ENCODE measurements around the gene KCNAB1.
A peak's percentile ranks its signal among the peaks of the same experiment; 100 is the strongest.

KCNAB1 gene

DNA sequence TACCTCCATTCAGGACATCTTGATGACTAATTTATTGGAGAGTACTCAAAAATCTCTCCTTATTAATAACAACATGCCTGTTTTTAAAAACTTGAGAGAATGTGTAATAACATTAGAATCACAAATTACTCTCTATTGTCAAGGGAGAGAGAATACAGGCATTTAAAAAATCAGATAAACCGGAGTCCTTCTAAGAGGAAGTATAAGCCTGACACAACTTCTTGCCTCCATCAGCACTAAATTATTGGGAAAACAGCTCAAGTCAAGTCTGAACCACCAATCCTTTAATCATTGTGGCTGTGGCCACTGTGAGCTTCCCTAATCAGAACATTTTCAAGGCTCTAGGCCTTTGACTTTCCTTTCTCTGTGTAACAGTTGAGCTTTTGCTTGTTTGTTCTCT is 396.6 kb downstream of the KCNAB1 start:
- peak; percentile 34 for DNase-seq

DNA sequence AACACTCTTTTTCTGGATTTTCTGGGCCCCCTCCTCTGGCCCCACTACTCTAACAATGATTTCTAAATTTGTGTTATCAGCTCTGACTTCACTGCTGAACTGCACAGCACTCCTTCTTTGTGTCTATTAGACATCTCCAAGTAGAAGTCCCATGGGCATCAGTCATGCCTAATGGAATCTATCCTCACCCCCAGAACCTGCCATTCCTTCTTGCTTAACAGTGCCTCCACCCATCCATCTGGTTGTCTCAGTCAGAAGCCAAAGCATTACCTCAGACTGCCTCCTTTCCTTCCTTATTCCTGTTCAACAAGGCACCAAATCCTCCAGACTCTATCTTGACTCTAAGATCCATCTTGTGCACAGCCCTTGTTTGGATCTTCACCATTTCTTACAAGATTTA is 398.3 kb downstream of the KCNAB1 start:
- DNase-seq, result no peak

DNA sequence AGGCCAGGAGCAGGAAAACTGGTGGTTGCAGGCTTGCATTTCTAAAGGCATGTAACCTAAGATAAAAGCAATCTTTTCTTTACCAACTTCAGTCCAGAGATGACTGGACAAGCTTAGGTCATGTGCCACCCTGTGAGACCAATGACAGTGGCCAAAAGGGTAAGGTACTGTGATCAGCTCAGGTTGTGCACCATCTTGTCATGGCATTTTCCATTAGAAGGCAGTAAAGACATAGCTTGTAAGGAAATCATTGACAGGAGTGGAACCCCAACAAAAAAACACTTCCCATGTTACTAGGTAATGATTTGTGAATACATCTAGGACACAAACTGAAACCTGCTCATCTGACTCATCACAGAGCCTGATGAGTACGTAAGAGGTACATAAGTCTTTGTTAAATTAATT is 399.4 kb downstream of the KCNAB1 start:
- DNase-seq, result no peak

DNA sequence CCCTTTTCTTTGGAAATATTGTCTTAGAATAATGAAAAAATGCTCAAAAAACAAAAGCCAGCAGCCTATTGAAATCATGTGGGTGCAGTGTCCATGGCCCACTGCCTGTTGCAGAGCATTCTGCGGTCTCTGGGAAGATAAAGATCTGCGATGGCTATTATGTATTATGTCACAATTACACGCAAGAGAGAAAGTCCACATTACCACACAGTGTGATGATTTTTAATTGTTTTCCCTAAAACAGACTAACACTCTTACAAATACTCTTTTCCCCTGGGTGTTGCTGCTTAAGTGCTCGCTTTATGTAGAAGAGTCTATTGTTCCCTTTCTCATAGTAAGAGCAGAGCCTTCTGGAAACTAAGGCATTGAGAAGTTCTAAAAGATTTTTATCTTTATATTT is 402.3 kb downstream of the KCNAB1 start:
- peak; percentile 7 for DNase-seq

DNA sequence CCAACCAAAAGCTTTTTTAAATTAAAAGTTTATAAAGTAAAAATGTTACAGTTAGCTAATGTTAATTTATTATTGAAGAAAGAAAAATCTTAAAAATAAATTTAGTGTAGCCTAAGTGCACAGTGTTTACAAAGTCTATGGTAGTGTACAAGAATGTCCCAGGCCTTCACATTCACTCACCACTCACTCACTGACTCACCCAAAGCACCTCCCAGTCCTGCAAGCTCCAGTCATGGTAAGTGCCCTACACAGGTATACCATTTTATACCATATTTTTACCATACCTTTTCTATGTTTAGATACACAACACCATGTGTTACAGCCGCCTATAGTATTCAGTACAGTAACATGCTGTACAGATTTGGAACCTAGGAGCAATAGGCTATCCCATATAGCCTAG is 405.4 kb downstream of the KCNAB1 start:
- no peak for DNase-seq

DNA sequence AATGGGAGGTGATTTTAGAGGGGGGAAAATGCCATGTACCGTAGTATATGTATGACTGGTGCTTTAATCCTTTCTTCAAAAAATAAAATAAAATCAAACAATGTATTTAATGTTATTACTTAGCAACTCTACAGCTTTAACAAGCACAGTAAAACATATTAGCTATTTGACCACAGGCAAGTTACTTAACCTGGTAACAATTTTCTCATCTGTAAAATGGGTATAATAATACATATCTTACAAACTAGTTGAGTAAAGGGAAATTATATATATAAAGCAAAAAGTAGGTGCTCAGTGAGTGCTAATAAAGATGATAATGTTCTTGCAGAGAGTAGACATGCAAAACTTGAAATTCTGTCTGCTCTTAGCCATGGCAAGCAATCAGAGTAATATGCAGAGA is 406.7 kb downstream of the KCNAB1 start:
- DNase-seq, result no peak

DNA sequence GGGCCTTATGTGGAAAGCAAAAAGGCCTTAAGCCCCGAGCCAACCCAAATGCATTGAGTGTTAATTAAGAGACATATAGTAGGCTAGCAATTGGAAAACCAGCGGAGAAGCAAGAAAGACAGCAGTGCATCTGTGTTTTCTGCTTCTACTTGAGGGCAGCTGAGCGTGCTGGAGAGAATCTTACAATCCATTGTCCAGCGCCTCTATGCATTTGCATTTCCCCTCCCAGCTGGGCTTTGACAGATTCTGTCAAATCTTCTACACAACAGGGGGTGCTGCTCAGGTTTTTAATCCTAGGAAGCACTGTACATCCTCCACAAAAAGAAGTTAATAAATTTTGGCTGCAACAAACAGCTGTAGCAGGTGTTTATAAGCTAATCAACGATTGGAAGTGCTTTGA is 410.6 kb downstream of the KCNAB1 start:
- DNase-seq, result no peak

DNA sequence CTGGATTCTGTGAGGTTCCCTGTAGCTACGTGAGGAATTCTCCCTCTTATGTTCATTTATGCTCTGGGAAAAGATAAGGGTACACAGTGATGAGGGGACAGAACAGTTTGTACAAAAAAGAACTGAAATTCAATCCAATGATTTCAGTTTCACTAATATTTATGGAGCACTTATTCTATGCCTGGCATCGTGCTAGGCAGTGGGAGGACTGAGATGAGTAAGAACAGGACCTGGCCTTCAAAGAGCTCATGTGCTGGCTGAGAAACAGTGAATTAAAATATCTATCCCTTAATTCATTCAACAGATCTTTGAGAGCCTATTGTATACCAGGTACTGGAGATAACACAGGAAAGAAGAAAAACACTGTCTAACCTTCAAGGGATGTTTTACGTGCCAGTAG is 412.4 kb downstream of the KCNAB1 start:
- no peak for DNase-seq

DNA sequence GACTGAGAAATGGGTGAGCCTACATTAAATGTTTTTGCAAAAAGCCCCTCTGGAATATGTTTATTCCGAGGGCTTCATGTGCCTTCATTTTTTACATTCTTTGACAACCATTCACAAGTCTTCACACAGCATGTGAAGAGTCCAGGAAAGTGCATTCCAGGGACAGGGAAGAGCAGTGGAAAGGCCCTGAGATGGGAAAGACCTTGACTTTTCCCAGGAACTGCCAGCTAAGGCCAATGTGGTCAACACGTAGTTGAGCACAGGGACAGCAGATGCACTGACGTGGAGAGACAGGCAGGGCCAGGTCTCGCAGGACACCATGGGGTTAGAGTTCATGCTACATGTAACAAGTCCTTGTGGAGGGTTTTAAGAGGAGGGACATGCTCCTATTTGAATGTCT is 412.8 kb downstream of the KCNAB1 start:
- no peak for DNase-seq

DNA sequence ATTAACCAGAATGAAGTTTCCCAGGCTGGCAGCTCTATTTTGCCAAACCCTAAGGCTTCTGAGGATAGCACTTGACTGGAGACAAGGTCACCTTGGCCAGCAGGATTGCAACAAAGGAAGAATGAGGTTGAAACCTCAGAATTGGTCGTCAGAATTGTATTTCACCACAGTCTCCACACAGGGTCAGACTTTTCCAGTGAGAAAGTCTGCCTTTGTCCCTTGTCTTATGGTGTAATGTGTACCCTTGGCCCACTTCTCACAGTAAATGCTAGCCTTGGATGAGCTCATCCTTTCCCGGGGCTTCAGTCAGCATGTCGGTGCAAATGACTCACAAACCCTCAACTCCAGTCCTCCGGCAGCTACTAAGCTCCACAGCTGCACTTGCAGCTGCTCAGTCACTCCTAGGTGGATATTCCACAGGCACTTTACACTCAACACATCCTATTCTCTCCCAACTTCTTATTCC is 414.8 kb downstream of the KCNAB1 start:
- peak; percentile 92 for DNase-seq

DNA sequence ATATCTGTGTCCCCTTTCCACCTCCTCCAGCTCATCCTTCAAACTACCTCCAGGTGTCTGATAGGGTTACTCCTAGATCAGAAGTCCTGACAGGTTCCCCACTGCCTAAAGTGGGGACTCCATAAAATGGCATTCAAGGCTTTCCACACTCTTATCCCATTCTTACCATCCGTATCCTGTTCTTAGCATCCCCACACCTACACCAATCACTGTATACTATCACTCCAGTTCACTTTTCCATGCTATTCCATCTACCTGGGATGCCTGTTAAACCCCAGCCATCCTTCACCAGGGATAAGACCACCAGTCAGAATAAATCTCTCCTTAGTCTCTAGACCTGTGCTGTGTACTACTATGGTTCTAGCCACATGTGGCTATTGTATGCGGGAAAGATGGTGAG is 415.4 kb downstream of the KCNAB1 start:
- DNase-seq, result no peak

DNA sequence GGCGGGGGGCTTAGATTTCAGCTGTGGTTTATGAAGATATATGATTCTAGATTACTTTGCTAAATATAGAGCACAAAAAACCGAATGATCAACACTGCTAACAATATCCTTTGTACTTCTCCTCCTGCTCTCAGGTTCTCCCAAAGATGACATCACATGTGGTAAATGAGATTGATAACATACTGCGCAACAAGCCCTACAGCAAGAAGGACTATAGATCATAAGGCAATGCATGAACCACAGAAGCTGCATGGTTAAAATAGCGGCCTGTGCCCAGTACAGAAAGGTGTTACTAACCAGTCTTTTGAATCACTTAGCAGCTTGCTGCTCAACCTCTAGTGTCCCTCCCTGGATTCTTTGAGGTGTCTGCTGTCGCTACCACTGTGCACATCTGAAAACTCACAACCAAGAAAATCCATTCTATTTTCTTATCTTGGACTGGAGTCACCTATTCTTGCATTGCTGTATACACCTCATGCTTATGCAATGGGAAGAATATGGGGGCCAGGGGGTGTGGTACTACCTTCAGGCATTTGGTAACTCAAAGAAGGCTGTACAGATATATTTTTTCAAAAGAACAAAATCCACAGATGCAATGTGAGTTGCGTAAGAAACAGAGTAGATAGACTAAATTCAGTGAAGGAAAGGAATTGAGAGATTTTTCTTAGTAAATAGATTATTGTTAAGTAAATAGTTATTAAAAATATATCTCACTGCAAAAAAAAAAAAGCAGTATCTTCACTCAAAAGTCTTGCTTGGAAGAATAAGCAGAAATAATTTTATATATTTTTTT is 416.3 kb downstream of the KCNAB1 start:
- DNase-seq, result peak; percentile 52

DNA sequence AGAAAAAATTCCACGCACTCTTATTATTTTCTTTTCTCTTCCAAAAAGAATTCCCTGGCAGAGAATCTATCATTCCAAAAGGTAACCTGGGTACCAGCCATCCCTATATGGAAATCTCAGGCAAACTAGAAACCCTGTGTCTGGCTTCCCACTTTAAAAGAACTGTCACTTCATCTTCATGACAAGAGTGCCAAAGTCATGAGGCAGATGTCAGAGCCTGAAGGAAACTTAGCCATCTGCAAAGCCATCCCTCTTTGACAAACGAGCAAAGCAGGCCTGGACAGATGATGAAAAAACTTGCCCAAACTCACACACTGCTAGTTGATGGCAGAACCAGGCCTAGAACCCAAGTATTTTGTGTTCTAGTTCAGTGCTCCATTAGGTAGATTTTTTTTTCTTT is 418.7 kb downstream of the KCNAB1 start:
- no peak for DNase-seq

DNA sequence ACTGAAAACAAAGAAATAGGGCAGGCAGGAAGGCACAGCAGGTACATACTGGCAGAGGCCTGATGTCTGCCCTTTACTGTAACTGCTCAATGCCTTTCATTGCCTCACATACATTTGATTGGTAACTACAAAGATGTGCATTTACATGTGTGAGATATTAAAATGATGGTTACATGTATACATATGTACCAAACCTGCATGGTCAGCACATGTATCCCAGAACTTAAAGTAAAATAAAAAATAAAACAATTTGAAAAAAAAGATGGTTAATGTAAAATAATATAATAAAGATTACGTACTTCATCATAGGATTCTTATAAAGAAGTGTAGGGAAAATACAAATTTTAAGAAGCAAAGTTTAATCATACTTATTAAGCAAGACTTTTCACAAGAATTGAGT is 419.4 kb downstream of the KCNAB1 start:
- DNase-seq, result no peak

DNA sequence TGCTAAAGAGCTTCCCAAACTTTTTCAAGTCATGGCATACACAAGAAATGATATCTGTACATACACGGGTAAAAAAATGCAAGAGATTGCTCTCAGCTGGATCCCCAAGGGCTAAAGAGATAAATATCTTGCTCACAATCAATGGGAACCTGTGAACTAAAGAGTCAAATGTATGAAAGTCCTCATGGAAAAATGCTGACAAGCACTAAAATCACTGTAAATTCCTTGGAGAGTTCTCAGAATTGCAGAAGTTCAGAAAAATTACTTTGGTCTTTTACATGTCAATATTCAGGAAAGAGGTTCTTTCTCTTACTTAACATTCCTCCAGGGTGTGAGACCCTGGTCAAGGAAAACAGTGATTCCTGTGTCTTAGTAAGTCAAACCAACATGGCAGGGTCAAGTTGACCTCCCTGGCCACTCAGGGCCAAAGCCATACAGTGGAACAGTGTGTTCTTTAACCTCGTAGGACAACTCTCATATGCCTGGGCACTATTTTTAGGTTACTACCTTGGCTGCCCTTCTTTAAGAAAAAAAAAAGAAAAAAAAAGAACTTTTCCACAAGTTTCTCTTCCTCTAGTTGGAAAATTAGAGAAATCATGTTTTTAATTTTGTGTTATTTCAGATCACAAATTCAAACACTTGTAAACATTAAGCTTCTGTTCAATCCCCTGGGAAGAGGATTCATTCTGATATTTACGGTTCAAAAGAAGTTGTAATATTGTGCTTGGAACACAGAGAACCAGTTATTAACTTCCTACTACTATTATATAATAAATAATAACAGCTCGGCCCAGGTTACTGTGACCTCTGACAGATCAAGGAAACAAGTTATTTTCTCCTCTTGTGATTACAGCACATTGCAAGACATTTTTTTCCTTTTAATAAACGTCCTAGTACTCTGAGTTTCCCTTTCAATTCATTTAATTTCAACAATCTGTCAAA is 422.0 kb downstream of the KCNAB1 start:
- no peak for DNase-seq

DNA sequence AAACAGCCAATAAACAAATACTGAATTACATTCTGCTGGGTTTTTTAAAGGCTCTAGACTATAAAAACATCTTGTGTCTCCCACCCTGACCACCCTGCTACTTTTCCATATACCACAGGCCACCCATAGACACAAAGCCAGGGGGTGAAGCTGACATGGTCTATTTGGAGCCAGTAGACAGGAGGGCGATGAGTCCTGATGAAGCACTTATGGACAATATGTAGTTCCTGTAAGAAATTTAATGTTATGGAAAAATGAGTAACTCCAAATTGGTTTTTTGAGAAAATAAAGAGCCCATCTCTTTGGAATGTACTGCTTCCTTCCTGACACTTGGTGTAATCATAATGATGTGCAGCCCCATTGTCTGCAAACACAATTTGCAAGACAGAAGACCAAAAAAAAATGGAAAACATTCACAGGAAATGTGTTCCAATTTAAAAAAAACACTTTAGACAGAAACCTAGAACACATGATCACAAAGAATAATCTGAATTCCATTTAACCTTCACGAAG is 422.7 kb downstream of the KCNAB1 start:
- no peak for DNase-seq

DNA sequence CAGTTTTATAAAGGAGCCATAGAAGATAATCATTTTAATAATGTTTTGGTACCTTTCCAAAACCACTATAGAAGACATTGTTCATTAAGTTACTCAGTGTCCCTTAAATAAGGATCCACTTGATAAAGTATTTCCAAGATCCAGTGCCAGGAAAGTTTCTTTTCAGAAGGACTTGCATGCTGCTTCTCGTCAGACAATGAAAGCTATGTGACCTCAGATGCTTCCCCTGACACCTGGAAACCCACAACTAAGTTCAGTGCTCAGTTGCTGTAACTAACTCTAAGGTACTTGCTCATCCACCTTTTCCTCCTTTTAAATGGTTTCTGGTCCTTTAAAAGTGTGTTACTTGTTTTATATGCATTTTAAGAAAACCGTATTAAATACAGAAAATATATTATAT is 427.3 kb downstream of the KCNAB1 start:
- DNase-seq, result no peak

DNA sequence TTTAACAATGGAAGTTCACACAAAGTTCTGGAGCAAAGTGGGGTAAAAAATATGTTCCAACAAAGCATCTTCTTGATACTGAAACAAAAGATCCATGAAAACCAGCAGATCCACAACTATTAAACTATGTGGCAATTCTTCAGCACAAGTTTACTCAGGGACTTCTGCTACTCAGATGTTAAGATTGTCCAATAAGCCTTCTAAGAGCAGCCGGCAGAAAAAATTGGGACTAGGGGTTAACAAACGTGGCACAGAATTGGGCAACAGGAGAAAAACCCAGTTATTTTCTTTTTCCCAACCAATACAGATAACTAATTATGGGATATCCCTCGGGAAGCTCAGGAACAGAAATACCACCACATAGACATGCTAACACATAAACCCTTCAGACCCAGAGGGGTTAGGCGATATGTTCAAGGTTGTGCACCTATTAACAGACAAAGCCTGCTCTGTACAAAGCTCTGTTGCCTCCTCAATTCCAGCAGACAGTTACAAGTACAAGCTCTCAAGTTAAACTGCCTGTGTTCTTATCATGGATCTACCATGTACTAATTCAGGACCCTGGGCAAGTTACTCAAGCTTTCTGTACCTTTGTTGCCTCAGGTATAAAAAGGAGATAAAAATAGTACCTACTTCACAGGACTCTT is 427.8 kb downstream of the KCNAB1 start:
- DNase-seq, result no peak

DNA sequence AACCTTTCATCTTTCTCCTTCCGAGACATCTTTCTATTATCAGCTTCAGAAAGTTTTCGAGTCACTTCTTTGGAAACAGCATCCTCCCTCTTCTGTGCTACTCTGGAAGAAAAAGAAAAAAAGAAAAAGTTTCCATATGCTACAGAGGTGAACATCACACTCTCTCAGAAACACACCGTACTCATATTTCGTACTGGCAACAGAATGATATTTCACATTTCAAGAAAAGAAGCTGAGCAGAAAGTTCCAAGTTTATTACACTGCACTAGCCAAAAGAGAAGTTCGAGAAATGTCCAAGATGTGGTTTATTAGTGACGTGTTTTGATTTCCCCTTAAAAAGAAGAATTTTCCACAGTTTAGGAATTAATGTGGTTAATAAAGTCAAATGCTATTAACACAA is 428.5 kb downstream of the KCNAB1 start:
- DNase-seq, result no peak

DNA sequence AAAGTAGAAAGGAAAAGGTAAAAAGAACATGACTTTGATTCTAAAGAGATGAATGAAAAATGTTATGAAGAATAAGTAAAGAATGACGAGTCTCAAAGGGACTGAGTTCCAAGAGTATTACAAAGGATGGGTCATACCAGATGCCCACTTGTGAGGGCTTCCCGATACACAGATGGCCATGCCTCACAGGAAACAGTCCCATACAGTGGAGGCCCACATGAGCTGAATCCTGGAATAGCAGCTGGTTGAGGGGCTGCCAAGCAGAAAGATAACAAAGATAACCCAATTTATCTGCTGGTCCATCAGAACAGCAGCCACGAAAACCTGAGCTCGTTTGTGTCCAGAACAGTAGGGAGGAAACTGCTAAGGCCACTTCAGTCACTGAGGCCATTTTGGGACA is 430.9 kb downstream of the KCNAB1 start:
- DNase-seq, result no peak

DNA sequence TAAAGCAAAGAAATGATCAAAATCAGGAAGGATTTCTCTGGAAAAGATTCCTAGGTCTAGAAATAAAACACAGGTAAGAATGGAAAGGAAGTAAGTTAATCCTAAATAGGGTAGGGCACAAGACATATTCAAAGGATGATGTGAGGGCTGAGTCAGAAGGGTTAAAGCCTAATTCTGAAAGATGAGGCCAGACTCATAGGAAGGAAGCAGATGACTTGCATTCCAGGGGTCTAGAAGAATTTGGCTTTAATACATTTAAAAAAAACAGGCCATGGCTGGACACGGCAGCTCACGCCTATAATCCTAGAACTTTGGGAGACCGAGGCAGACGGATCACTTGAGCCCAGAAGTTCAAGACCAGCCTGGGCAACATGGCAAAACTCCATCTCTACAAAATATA is 431.4 kb downstream of the KCNAB1 start:
- no peak for DNase-seq

DNA sequence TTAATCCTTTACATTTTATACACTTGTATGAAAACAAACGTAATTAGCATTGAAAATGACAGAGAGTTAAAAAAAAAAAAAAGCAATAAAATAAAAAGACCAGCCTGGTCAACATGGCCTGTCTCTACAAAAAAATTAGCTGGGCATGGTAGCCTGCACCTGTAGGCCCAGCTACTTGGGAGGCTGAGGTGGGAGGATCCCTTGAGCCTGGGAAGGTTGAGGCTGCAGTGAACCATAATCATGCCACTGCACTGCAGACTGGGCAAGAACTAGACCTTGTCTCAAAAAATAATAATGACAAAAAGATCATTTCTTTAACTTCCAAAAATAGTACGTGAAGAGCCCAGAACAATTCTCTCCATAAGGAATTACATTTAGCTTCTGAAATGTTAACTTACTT is 432.6 kb downstream of the KCNAB1 start:
- no peak for DNase-seq

DNA sequence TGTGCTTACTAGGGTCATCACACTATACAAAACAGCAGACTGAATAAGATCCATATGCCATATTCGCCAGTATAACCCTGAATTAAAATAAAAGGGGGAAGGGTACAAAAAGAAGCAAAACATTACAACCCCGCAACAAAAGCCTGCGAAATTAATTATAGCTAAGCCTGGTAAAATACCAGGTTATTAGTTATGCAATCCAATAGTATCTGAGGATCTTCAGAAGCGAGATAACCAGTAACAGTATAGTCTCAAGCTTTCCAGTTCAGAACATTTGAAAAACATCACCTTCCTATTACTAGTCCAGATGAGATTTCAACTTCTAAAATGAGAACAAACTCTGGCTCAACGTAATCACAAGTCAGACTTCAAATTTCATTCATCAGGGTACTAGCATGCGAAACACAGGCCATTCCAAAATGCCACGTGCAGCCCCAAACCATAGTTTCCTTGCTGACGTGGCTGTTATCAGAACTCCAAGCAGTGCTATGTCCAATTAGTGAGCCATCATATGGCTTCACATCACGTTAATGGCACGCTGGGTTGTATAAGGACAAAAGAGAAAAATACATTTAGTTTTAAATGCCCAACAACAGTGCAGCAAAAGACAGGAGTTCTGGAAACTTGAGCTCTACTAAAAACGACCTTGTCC is 433.5 kb downstream of the KCNAB1 start:
- DNase-seq, result no peak
